Measurements from ENCODE around the gene KCNAB3.

KCNAB3 gene

GRCh38 chr17:7873051-7873450 lies 56.6 kb downstream of the KCNAB3 start:
- no peak for DNase-seq

Data from activated CD4-positive, alpha-beta T cell treated with anti-CD3 and anti-CD28 coated beads for 4 hours (primary cell).